Islet of Langerhans (tissue), 1 donor: Measurements from ENCODE around the gene FGF1.

Source experiments
- FAIRE-seq: peaks from one replicate; lab custom pipeline; 2011; peaks lifted over from hg19 to GRCh38; lab: Jason Lieb, UNC

Gene FGF1

DNA sequence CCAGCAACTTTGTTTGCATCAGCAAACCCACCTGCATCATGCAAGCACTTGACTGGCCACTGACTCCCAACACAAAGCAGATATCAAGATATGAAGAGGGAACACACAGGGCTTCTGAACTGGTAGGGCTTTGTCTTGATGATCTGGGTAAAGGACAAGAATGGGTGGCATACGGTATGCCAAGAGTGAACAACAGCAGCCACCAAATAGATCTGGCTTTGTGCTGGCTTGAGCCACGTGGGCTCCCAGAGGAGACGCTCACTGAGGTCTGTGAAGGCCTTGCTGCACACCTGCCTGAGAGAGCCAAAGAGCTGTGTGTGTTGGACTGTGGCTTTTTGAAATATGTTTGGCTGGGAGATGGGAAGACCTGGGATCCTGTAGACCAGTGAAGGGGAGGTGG lies 43.5 kb downstream of the FGF1 start:
- FAIRE-seq = no peak

DNA sequence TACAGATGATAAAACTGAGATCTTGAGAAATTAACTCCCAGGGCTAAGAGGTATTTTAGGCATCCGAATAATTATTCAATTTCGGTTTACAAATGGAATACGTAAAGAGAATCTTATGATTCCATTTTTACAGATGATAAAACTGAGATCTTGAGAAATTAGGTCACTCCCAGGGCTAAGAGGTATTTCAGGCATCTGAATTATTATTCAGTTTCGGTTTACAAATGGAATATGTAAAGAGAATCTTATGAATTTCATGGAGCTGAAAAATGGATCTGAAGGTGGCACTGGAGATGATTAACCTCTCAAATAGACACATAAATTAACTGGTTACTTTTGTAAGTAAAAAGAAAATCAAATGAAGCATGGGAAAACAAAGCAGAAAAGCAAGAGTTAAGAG lies 44.2 kb downstream of the FGF1 start:
- no peak for FAIRE-seq

DNA sequence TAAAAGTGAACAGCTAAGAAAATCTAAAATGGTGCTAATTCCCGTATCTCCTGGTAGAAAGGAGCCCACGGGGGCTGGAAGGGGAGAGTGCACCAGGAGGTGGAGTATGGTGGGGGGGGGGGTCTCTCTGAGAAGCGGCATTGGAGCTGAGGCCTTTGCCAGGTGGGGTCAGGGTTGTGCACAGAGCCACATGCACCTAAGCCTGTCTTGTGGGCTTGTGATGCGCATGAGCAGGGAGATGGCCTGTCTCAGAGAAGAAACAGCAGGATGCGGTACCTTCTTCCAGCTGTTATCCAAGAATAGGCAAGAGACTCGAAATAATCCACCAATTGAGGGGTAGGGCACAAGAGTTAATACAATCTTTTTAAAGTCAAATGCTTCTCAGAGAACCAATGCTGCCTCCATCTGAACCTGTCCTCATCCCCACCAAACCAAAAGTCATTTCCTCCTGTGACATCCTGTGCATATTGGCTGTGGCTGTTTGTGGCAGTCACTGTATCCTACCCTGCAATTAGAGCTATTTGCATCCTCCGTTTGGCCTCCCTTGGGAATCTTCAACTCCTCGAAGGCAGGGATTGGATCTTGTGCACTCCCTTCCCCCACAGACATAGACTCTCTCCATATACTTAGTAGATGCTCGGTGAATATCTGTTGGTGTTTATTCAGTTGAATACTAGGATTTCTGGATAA lies 45.4 kb downstream of the FGF1 start:
- no peak for FAIRE-seq

DNA sequence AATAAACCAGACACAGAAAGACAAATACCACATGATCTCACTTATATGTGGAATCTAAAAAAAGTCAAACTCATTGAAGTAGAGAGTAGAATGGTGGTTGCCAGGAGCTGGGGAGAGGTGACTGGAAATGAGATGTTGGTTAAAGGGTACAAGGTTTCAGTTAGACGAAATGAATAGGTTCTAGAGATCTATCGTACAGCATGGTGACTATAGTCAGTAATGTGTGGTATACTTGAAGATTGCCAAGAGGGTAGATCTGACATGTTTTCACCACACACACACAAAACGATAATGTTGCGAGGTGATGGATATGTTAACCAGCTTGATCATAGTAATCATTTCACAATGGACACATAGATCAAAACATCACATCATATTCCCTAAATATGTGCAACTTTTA lies 46.4 kb downstream of the FGF1 start:
- FAIRE-seq = no peak

DNA sequence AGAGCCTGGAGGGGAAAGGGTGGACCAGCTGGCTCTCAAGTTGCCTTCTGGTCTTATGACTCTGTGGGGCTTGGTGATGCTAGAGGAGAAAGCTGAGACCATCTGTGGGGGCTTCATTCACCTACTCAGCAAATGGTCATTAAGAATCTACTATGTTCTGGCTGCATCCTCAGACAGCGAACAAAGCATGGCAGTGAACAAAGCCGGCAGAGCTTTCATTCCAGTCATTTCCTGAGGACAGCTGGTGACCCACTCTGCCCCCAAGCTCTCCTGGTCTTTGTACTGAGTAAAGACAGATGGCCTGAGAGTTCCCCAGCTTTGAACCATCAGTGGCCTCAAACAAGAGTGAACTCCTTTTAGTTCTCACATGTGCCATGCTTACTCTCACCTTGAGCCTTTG lies 48.0 kb downstream of the FGF1 start:
- no peak for FAIRE-seq

DNA sequence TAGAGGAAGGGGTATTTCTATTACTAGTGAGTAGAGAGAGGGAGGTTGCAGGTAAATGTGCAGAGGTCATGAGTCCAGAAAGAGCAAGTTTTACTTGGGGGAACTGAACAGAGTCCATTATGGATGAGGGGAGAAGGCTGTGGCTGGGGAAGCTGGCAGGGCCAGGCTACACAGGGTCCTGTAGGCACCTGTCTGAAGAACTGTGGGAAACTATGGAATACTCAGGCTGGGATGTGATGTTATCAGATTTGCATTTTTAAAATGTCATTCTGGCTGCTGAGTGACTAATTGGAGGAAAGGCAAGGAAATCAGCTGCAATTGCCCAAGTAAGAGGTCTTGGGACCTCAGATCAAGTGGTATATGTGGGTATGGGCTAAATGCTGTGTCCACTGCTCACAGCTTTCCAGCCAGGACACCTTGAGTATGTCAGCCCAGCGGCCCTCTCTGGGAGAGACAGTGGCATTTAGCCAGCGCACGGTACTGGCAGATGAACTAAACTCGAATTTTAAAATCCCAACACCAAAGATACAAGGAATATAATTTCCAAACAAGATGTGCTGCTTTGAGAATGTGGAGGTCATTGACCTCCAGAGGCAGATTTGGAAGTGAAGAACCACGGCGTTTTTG lies 49.1 kb downstream of the FGF1 start:
- FAIRE-seq = no peak

DNA sequence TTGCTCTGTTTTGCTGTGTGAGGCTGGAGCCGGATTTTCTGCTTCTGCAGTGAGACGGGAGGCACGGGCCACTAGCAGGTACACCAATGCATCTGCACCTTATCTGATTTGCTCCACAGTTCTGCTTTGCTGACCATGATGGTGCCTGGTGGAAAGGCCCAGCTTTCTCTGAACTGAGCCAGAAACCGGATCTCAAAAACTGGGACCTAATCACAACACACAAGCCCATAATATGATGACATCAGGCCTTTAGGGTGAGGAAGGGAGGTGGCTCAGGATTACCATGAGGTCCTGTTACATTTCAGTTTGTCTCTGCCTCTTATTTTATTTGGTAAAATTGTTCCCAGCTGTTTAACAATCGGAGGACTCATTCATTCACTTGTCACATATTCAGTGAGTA lies 49.8 kb downstream of the FGF1 start:
- FAIRE-seq = no peak

DNA sequence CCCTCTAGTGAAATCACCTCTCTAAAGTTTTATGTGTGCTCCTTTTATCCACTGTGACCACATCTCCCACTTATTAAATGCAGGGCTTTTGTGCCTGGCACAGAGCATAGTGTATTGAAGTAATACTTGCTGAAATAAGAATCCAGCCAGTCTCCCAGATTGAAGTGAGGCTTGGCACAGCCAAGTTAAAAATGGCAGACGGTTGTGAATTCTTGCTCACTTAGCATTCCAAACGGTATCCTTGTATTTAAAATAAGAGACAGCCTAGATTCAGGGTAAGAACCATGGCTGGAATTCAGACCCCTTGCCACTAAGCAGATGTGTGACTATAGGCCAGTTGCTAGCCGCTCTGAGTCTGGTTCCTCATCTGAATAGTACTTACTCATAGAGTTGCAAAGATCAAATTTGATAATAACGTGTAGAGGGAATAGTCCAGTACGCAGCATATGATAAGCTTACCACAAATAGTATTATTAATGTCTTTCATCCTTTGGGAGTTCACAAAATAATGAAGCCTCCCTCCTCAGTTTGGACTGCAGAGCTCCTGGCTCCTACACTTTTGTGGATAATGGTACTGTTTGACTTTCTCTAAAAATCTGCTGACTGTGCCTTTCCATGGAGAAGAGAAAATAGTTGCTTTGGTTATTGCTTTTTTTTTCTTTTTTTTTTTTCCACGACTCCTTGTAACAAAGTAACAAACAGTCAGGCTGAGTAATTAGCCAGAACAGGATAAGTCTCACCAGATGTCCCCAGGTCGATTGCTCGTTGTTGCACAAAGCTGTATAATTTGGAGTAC lies 51.5 kb downstream of the FGF1 start:
- FAIRE-seq = no peak

DNA sequence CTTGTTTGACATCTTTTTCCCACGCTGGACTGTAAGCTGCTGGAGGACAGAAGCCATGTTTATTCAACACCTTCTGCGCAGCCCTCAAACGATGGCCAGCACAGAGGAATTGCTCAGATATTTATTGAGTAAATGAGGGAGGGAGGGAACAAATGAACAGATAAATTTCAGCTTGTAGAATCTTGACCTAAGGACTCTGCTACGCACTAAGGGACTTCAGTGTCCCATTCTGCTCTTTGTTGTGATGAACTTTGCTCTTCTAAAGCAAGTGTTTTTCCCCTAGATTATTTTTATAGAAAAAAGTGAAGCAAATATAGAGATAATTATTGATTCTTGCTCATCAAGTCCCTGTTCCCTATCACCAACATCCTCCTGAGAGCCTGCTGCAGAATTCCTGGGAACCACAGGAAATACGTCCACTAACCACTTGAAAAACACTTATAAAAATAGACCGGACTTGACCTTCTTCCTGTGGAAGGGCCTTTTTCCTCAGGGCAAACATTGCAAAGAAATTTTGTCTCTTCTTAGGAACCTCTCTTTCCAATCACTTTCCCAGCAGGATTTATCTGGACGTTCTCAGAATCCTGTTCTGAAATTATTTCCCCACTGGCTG lies 54.9 kb downstream of the FGF1 start:
- no peak for FAIRE-seq

DNA sequence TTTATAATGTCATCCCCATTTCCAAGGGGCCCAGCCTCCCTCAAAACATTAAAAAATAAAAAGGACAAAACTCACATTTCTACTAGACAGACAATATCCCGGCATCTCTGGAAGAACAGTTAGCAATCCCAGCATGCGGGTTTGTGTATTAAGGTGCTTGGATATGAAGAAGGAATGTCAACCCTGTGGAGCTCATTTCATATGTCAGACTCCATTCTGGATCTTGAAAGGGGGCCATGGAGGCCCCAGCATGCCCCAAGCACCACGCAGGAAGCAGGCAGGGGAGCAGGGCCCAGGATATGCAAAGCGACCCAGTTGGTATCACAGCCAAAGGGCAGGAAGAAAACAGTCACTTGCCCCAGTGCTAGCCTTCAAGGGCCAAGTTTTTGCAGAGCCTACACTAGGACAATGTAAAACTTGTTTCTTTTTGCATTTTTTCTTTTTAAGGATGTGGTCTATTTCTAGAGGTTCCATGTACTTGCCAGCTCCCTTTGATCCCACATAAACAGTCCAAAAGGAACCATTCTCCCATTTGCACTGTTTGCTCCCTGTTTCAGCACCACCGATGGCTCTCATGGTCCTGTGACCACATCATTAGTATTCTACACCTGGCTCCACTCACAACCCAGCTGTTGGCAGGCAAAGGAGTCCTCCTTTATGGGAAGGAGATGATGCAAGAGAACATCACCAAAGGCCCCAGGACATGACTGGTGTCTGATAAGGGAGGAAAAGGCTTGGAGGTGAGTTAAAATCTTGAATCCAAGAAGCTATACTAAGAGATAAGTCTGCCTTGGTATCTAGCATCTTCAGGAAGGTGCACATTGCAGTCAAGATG lies 58.3 kb downstream of the FGF1 start:
- no peak for FAIRE-seq

DNA sequence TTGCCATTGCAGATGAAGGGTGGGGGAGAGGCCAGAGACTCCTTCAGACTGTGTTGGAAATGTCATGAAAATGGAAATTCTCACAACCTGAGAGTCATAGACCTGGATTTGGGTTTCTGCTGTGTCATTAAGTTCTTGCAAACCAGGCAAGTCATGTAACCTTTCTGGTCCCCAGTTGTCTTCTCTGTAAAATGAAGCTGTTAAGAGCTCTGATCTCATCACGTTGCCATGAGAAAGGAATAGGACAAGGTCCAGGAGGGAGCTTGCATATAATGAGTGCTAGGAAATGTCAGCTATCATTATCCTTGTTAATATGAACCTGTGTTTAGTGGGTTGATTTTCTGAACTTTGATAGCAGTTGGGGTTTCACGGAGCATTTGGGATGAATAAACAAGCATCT lies 59.1 kb downstream of the FGF1 start:
- no peak for FAIRE-seq

DNA sequence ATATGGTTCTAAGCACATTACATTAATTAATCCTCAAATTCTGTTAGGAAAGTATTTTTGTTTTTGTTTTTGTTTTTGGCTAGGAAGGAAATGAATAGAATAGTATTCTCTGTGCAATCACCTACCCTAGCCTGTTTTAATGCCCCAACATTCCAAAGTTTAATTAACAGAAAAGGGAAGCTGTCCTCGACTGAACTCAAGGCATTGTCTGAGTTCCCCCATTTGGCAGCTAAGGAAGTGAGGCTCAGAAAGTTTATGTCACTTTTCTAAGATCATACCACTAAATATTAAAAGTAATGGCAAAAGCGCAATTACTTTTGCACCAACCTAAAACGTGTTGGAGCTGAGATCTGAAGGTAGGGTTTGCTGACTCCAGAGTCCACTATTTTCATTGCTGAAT lies 59.8 kb downstream of the FGF1 start:
- FAIRE-seq = no peak

DNA sequence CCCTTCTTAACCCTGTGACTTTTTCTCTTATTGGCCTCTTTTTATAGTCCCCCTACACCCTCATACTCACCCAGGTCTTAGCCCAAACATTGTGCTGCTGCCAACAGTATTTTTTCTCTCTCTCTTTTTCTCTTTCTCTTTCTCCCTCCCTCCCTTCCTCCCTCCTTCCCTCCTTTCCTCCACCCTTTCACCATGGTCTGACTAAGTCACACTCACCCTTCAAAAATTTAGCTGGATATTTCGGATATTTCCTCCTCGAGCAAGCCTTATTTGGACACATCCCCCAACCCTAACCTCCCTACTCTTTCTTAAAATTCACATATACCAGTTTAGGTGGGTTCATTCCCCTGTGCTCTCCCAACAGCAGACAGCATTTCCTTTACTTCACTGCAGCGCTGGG lies 64.7 kb downstream of the FGF1 start:
- no peak for FAIRE-seq

DNA sequence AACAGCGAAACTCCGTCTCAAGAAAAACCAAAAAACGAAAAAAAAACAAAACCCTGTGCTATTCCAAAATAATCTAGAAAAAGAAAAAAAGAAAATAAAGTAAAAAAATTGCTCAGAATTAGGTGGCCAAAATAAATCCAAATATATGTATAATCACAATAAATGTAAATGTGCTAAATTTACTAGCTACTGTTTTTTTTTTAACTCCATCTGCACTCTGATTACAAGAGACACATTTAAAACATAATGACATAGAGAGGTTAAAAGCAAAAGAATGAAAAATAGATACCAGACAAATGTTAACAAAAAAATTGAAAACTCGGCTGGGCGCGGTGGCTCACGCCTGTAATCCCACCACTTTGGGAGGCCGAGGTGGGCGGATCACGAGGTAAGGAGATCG lies 66.1 kb downstream of the FGF1 start:
- no peak for FAIRE-seq

DNA sequence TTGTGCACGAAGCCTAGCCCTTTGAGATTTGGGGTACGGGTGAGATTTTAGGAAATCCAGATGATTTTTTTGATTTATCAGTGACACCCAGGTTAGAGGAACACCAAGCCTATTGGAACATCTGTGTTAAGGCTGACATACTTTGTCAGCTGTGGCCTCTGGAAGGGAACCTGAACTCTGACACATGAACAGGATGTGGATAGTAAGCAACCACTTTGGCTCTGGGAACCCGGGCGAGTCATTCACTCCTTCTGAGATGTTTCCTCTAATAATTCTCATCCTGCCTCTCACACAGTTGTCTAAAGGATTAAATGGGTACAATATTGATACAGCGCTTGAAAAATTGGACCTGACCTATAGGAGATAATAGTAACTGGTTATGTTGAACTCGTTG lies 67.8 kb downstream of the FGF1 start:
- no peak for FAIRE-seq

DNA sequence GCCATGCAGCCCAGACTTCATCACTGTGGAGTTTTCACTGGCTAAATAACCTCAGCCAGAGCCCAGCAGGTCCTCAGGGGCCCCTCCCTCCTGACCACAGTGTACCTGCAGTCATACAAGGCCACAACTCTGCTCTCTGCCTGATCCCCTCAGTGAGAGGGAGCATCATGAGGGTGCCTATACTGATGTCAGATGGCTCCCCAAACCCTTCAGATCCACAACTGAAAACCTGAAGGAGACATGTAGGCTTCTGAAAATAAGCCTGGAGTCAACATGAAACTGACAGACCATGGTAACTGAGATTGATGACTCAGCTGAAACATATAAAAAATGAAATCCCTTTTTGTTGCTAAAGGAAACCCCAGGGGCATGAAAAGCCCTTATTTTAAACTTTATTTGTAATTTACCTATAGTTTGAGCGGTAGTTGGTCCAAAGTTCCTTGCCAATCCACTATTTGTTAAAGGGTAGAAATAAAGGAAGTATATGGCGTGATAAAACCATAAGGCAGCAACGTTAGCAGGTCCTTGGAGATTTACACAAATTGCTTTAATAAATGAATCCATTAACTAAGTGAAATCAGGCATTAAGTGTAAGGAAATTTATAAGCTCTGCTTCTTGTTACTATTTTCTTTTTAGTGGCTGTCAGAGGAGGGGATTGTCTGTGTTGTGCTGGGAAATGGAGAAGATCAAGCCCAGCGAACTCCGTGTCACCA lies 68.3 kb downstream of the FGF1 start:
- no peak for FAIRE-seq

DNA sequence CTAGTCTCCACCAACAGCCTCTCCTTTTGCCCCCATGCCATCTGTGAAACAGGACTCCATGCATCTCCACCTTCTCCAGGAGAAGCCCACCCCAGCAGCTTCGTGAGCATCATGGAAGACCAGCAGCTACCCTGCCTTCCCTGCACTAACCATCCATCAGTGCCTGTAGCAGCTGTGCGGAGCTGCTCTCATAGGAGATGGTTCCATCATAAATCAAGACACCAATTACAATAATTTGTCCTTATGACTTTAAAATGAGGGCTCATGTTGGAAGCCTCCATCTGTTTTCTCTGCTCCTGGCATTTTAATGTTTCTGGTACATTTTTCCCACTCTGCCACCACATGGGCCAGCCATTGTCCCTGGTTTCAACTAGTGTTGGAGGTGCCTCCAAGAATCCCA lies 69.9 kb downstream of the FGF1 start:
- FAIRE-seq = no peak

DNA sequence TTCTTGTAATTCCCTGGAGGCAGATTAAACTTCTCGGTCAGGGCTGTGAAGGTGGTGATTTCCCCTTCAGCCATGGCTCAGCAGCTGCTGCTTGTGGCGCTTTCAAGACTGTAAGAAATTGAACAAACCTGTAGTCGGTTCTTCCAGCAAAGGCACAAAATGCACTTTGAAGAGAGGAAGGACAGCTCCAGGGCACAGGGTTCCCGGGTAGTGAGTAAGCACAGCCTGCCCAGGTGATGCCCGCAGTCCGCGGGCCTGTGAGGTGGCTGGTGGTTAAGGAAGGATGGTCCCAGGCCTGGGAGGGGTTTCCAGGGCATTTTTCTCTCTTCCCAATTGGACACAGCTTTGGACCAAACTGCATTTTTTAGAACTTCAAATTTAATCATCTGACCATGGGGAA lies 71.8 kb downstream of the FGF1 start:
- FAIRE-seq = no peak

DNA sequence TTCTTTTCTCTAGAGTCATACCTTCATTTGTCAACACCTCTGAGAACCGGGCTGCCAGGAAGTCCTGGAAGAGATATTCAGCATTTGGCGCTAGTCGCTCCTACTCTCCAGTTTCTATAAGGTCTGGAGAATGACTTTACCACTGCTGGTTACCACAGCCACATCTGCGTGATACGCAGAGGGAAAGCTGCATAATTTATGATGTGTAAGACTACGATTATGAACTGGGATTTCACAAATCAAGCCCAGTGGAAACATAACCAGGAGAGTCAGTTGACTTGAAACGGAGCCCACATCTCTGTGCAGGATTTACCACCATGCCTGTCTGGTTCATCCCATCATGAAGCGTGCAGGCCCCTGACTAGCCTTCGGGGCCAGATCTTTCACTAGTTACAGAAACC lies 72.6 kb downstream of the FGF1 start:
- no peak for FAIRE-seq

DNA sequence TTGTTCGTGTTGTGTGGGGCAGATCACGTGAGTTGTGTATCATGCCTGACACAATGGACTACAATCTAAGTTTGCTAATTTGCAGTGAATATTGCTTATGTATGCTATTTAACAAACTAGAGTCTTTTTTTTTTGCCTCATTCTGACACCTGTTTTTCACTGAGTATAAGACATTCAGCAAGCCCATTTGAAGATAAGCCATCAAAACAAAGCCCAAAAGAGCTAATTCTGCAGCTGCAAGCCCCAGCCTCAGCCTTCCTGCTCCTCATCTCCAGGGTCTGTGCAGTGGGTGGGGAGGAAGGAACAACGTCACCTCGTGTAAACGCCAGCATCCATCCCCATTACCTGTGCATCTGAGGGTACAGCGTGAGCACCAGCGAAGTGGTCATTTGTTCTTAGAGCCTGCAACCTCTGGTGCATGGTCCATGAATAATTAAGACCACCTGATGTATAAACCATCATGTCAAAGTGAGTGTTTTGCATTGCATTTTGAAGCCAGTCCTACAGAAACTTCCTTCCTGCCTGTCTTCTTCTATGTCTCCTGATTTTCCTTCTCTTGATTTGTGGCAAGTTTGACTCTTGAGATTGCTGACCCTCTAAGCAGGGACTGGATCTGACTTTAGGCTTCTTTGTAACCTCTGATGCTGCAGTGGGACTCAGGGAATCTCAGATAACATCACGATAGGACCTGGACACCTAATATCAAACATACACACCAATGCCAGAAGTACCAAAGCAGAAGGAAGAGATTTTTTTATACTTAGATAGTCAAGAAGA lies 73.2 kb downstream of the FGF1 start:
- no peak for FAIRE-seq

DNA sequence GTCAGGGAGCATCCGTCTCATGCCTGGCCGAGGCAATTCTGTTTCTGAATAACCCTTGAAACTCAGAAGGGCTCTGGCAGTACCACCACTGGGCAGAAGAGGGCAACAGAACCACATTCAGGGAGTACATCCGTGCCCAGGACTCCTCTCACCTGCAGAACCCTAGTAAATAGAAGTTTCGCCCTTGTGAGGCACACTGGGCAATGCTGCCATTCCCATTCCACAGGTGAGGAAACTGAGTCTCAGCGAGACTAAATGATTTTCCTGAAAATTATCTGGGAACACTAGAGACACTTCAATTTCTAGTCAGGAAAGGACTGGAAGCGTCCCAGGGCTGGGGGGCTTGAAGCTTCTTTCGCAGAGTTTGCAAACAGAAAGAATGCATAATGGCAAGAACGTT lies 74.7 kb downstream of the FGF1 start:
- no peak for FAIRE-seq
